ENCODE results near the gene RAD51B. TPM values are rescaled to one million over a fixed set of nuclear protein-coding genes. Genes with fewer than 3 reads are reported as not detected.

RAD51B gene
- total RNA-seq, 1 donor from 2014 or later = 16.7 TPM

DNA sequence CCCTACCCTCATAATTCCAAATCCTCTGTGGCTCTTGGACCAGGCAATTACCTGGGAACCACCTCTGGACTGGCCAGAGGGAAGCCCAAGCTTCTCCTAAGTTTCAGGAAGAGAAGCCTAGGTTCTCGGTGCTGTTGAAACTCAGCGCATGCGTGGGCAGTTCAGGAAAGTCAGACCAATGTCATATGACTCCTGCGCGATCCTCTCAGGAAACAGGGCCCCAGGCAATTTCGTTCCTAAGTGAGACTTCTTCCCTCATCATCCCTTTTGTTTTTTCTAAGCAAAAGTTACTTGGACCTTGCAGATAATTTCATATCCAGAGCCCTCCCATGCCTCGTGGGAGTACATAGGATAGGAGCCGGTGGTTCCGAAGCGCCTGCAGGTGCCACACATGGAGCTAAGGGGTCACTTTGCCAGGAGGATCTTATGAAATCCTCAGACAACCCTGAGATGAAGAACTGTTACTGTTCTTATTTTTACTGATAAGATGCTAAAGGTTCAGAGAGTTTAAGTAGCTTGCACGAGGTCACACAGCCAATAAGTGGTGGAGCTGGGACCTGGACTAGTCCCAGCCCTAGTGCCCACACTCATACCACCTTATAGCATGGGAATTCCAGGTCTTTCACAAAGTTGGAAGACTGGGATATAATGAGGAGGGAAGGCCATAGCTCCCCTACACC, 805.1 kb downstream of the RAD51B start:
- H3K4me3 Mint-ChIP-seq = no peak overlapping the region
- no peak overlapping the region for H3K27ac Mint-ChIP-seq (ENCODE audit: unreplicated experiment)
- no peaks in the 10 kb centered on the region for H3K27me3 Mint-ChIP-seq (ENCODE audit: low read depth)
- H3K36me3 Mint-ChIP-seq (ENCODE audit: low read depth) = peaks cover 7% of the 10 kb centered on the region
- TF ChIP-seq, protein P1, sequence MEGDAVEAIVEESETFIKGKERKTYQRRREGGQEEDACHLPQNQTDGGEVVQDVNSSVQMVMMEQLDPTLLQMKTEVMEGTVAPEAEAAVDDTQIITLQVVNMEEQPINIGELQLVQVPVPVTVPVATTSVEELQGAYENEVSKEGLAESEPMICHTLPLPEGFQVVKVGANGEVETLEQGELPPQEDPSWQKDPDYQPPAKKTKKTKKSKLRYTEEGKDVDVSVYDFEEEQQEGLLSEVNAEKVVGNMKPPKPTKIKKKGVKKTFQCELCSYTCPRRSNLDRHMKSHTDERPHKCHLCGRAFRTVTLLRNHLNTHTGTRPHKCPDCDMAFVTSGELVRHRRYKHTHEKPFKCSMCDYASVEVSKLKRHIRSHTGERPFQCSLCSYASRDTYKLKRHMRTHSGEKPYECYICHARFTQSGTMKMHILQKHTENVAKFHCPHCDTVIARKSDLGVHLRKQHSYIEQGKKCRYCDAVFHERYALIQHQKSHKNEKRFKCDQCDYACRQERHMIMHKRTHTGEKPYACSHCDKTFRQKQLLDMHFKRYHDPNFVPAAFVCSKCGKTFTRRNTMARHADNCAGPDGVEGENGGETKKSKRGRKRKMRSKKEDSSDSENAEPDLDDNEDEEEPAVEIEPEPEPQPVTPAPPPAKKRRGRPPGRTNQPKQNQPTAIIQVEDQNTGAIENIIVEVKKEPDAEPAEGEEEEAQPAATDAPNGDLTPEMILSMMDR (conservative IDR thresholded peaks at IDR 0.05) = no peak
- peaks cover 68% of the 10 kb centered on the region for H3K4me1 Mint-ChIP-seq
- peaks cover 7% of the 10 kb centered on the region for H3K9me3 Mint-ChIP-seq
- DNase-seq (ENCODE audit: low read depth, low spot score) = no peak

DNA sequence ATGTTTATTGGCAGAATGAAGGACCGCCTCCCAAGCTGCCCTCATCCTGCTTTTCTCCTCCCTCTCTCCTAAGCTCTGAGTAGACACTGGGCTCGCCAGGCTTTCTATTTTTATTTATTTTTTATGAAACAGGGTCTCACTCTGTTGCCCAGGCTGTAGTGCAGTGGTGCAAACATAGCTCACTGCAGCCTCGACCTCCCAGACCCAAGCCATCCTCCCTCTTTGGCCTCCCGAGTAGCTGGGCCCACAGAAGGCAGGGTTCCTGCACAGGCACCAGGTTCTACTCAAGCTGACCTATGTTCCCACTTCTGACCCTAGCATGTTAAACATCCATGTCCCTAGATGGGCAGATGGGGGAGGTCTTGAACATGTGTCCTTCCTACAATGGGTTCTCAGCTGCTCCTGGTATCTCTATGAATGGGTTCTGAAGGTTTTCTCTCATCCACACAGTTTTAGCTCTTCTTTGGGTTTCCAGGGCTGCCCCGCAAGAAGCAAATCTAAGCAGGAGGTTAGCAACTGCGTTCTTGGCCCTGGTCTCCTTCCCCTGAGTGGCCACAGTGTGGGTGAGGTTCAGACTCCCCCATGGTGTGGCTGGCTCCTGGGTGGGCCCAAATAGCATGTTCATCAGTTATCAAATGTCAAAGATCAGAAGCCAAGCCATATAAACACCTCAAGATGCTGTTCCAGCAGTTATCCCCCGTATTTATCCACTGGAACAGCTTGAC, 805.9 kb downstream of the RAD51B start:
- H3K4me3 Mint-ChIP-seq = no peak overlapping the region
- peaks cover 7% of the 10 kb centered on the region for H3K9me3 Mint-ChIP-seq
- peaks cover 4% of the 10 kb centered on the region for H3K36me3 Mint-ChIP-seq (ENCODE audit: low read depth)
- H3K27ac Mint-ChIP-seq (ENCODE audit: unreplicated experiment) = no peak overlapping the region
- H3K27me3 Mint-ChIP-seq (ENCODE audit: low read depth) = no peaks in the 10 kb centered on the region
- H3K4me1 Mint-ChIP-seq = peaks cover 70% of the 10 kb centered on the region
- DNase-seq (ENCODE audit: low read depth, low spot score) = no peak
- TF ChIP-seq, protein P1 (conservative IDR thresholded peaks at IDR 0.05) = no peak

DNA sequence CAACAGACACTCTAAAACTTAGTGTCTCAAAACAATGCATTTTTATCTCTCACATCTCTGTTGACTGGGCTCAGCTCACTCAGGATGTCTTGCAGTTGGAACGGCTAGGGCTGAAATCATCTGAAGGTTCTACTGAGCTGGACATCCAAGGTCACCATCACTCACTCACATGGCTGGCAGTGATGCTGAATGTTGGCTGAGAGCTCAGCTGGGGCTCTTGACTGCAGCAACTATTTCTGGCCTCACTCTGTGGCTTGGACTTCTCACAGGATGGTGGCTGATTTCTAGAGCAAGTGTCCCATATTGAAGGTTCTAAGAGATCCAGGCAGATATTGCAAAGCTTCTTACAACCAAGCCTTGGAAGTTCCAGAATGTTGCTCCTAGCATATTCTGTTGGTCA, 806.8 kb downstream of the RAD51B start:
- Mint-ChIP-seq H3K4me3 (no peak overlapping the region), H3K4me1 (peaks cover 71% of the 10 kb centered on the region), H3K36me3 (ENCODE audit: low read depth) (peaks cover 4% of the 10 kb centered on the region), H3K27ac (ENCODE audit: unreplicated experiment) (peak overlapping the region; percentile 30), H3K27me3 (ENCODE audit: low read depth) (no peaks in the 10 kb centered on the region), H3K9me3 (peaks cover 4% of the 10 kb centered on the region)
- TF ChIP-seq, protein P1 (conservative IDR thresholded peaks at IDR 0.05) = no peak
- no peak for DNase-seq (ENCODE audit: low read depth, low spot score)

DNA sequence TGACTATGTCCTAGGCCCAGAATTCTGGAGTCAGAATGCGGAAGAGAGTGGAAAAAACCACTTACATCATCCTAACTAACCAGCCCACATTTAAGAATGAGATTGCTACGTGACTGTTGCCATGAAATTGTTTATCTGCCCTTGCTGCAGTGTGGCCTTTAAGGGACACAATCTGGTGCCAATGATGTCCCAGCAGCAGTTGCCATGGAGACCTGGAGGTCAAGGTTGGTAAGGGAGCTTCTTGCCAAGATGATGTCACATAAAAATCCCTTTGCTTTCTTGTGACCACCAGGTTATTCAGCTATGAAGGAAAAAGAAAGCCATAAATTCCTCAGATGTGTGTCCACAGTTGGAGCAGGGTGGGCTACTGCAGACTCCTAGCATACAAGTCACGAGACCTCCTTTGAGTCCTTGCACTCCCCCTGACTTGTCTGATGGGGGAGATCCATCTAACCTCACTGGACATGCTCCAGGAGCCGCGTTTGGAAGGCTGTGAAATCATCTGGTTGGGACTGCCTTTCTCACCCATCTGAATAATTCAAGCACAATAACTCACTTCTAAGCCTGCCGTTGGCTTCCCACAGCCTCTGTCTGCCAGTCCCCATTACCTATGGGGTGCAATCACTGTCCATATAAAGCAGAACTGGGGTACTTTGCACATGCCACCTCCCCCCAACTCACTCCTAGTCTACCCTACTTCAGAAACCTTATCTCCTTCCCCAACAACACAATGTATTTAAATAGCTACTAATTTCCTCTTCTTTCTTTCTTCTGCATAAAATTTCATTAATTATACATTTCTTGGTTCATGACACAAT, 807.7 kb downstream of the RAD51B start:
- no peak overlapping the region for H3K27ac Mint-ChIP-seq (ENCODE audit: unreplicated experiment)
- peaks cover 4% of the 10 kb centered on the region for H3K9me3 Mint-ChIP-seq
- H3K36me3 Mint-ChIP-seq (ENCODE audit: low read depth) = peaks cover 2% of the 10 kb centered on the region
- H3K27me3 Mint-ChIP-seq (ENCODE audit: low read depth) = no peaks in the 10 kb centered on the region
- peak overlapping the region; percentile 45 for H3K4me3 Mint-ChIP-seq
- TF ChIP-seq, protein P1 (conservative IDR thresholded peaks at IDR 0.05) = no peak
- no peak for DNase-seq (ENCODE audit: low read depth, low spot score)
- H3K4me1 Mint-ChIP-seq = peaks cover 75% of the 10 kb centered on the region

DNA sequence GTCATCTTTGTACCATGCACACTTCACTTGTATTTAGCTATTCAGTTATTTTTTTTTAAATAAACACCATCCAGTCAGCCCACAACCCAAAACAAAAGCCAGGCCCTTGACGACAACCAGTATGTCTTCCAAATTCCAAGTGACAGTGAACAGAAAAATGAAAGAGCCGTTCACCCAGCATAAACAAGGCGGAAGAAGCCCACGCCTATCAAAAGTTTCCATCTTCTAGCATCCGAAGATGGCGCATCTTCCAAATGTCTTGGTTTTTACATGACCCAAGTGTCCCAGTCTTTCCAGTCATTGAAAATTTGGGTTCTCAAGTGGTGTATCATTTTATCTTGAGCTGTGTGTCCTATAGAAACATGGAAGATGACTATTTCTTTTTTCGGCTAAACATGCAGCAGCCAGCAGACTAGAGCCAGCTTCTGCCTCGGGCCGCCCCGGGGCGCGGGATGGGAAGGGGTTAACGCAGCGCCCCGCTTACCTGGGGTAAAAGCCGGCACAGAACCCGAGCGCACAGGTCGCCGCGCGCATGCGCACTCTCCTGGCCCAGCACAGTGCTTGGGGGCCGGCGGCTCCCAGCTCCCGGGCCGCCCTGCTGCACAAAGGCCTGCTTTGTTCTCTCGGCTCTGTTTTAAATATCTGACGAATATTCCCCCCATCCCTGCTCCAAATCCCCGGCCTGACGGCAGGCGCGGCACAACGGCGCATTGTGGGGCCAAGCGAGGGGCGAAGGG, 808.5 kb downstream of the RAD51B start:
- H3K27ac Mint-ChIP-seq (ENCODE audit: unreplicated experiment) = peak overlapping the region; percentile 96
- H3K9me3 Mint-ChIP-seq = peaks cover 2% of the 10 kb centered on the region
- TF ChIP-seq, protein P1 (conservative IDR thresholded peaks at IDR 0.05) = no peak
- peaks cover 74% of the 10 kb centered on the region for H3K4me1 Mint-ChIP-seq
- no peaks in the 10 kb centered on the region for H3K36me3 Mint-ChIP-seq (ENCODE audit: low read depth)
- H3K4me3 Mint-ChIP-seq = peak overlapping the region; percentile 80
- DNase-seq (ENCODE audit: low read depth, low spot score) = peak; percentile 70
- H3K27me3 Mint-ChIP-seq (ENCODE audit: low read depth) = no peaks in the 10 kb centered on the region
